Keratinocyte (primary cell): ENCODE results near the gene ZNF503. TPM values are rescaled to one million over a fixed set of nuclear protein-coding genes. Genes with fewer than 3 reads are reported as not detected.
"Not testable (repeated sequence)": the region's sequence is repeated elsewhere in the genome, so short reads cannot be mapped to it uniquely, and the experiment has no call there.

Source experiments
- DNase-seq: peaks from one replicate; pipeline ENCODE4 v3.0.0-alpha.2; 2011; ENCODE audit warnings: low read depth, missing footprints, low spot score
- FAIRE-seq: peaks from 2 replicates; lab custom pipeline; 2011; peaks lifted over from hg19 to GRCh38; lab: Jason Lieb, UNC
- H2AFZ ChIP-seq: 2 replicates; pipeline ENCODE4 v1.6.0; 2012; ENCODE audit warnings: low read length, control low read depth, inconsistent platforms; ENCODE audit not compliant: control insufficient read depth
- H3K27ac ChIP-seq: 2 replicates; pipeline ENCODE4 v1.5.1; 2011; ENCODE audit warnings: low read length; ENCODE audit not compliant: control insufficient read depth, insufficient read depth
- H3K27me3 ChIP-seq: 3 replicates; pipeline ENCODE4 v1.6.0; 2011; ENCODE audit warnings: low read length; ENCODE audit not compliant: control insufficient read depth, insufficient read depth; ENCODE audit errors: extremely low read depth
- H3K36me3 ChIP-seq, 2 experiments: 2 replicates in 1 of 2; 3 replicates in 1 of 2; pipeline ENCODE4 v1.5.1; 2011; ENCODE audit warnings: low read length in 2 of 2, mild to moderate bottlenecking in 1 of 2; ENCODE audit not compliant: control insufficient read depth in 2 of 2, insufficient read depth in 2 of 2; ENCODE audit errors: extremely low read depth in 1 of 2
- H3K4me1 ChIP-seq: 3 replicates; pipeline ENCODE4 v1.5.1; 2011; ENCODE audit warnings: low read length; ENCODE audit not compliant: control insufficient read depth, insufficient read depth; ENCODE audit errors: extremely low read depth
- H3K4me2 ChIP-seq: 3 replicates; pipeline ENCODE4 v1.6.0; 2011; ENCODE audit warnings: low read depth, low read length; ENCODE audit not compliant: control insufficient read depth, insufficient read depth; ENCODE audit errors: extremely low read depth
- H3K4me3 ChIP-seq, 3 experiments: fragments of 200-600 bp in 1 of 3; sonication (generic) in 1 of 3; 2 replicates in 2 of 3; 3 replicates in 1 of 3; pipeline ENCODE4 v1.5.1; 2011 to 2016; ENCODE audit warnings: low read length in 3 of 3, mild to moderate bottlenecking in 3 of 3, control low read depth in 2 of 3, inconsistent platforms in 1 of 3, low read depth in 1 of 3, mixed read lengths in 1 of 3, mixed run types in 1 of 3, moderate library complexity in 1 of 3; ENCODE audit not compliant: control insufficient read depth in 2 of 3, insufficient read depth in 2 of 3; ENCODE audit errors: extremely low read depth in 1 of 3
- H3K79me2 ChIP-seq: 2 replicates; pipeline ENCODE4 v1.6.0; 2012; ENCODE audit warnings: low read length; ENCODE audit not compliant: control insufficient read depth, insufficient read depth
- H3K9ac ChIP-seq: 3 replicates; pipeline ENCODE4 v1.6.0; 2011; ENCODE audit warnings: low read length; ENCODE audit not compliant: control insufficient read depth, insufficient read depth; ENCODE audit errors: extremely low read depth
- H3K9me1 ChIP-seq: 3 replicates; pipeline ENCODE4 v1.6.0; 2011; ENCODE audit warnings: low read length; ENCODE audit not compliant: control insufficient read depth, insufficient read depth; ENCODE audit errors: extremely low read depth
- H3K9me3 ChIP-seq: 2 replicates; pipeline ENCODE4 v1.5.1; 2012; ENCODE audit warnings: low read depth, low read length; ENCODE audit not compliant: control insufficient read depth
- H4K20me1 ChIP-seq: 3 replicates; pipeline ENCODE4 v1.6.0; 2011; ENCODE audit warnings: low read length; ENCODE audit not compliant: control insufficient read depth, insufficient read depth; ENCODE audit errors: extremely low read depth
- CTCF ChIP-seq, 3 experiments: IDR thresholded peaks in 1 of 3; conservative IDR thresholded peaks in 1 of 3; optimal IDR thresholded peaks in 1 of 3; 2 replicates in 2 of 3; 3 replicates in 1 of 3; pipeline versions ENCODE3 to v1.5.1; 2011; ENCODE audit warnings: low read length in 3 of 3, mild to moderate bottlenecking in 3 of 3, moderate library complexity in 2 of 3, control low read depth in 1 of 3, inconsistent platforms in 1 of 3; ENCODE audit not compliant: insufficient read depth in 2 of 3; ENCODE audit errors: extremely low read depth in 1 of 3
- EZH2 ChIP-seq: IDR thresholded peaks from one replicate; pipeline ENCODE4 v1.6.1; 2012; ENCODE audit warnings: inconsistent platforms, mild to moderate bottlenecking, low read length, moderate library complexity
- dilution Hi-C: fragments of 300-500 bp; cut with MboI; formaldehyde crosslinking; loops from one replicate; pipeline ENCODE4 v1.7.0; 2020; ENCODE audit warnings: low sequenced_read_pairs; ENCODE audit not compliant: extremely low pct_ligation_motif_present
- polyA plus RNA-seq, 5 experiments: library from polyadenylated mRNA; depleted of rRNA in 3 of 5; stranded (reverse) in 3 of 5; stranded (forward) in 1 of 5; unstranded in 1 of 5; fragments of >200 nt; gene quantifications; 1 replicate in 1 of 5; 2 replicates in 3 of 5; 3 replicates in 1 of 5; pipeline versions ENCODE4 v1.2.1 to v1.2.3, GENCODE V29; 2011 to 2012; ENCODE audit warnings: missing spikeins in 2 of 5, low read depth in 1 of 5, low replicate concordance in 1 of 5

The ZNF503 gene
- polyA plus RNA-seq, 1 donor (not counting 4 experiments of a cell fraction or from before 2014, with no cell fraction given) = 1.5 TPM

DNA sequence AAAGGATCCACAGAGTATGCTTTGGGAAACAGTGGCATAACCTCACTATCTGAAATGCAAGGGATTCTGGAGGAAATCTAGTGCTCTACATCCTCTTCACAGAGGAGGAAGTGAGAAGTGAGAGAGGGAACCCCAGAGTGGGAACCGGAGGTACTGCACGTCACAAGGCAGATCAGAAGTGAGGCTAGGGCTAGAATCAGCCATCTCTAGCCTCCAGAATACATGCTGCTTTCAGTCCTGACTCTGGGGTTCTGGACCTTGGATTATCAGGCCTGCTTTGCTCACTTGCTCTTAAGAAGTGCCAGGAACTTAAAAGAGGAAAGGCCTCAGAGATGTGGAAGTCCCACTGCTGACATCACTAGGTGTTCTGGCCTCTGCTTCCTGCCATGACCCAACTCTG lies 25.7 kb downstream of the ZNF503 start:
- H3K27me3 ChIP-seq = no peaks in the 10 kb centered on the region
- no peak overlapping the region for H3K27ac ChIP-seq
- FAIRE-seq = no peak
- no peak overlapping the region for H3K9ac ChIP-seq
- no peaks in the 10 kb centered on the region for H3K4me1 ChIP-seq
- TF ChIP-seq CTCF (optimal IDR thresholded peaks at IDR 0.05 in 1 of 3, IDR thresholded peaks at IDR 0.05 in 1 of 3, conservative IDR thresholded peaks at IDR 0.05 in 1 of 3; ENCODE audit: extremely low read depth in 1 of 3, insufficient read depth in 2 of 3, low read length in 3 of 3) = no peak
- TF ChIP-seq EZH2 = no peak
- no peaks in the 10 kb centered on the region for H3K9me1 ChIP-seq
- no peak overlapping the region for H3K4me2 ChIP-seq
- no peaks in the 10 kb centered on the region for H3K36me3 ChIP-seq
- no peaks in the 10 kb centered on the region for H3K79me2 ChIP-seq
- H2AFZ ChIP-seq = no peak overlapping the region
- H3K9me3 ChIP-seq = no peaks in the 10 kb centered on the region
- no peaks in the 10 kb centered on the region for H4K20me1 ChIP-seq
- no peak for DNase-seq
- no peak overlapping the region for H3K4me3 ChIP-seq
- dilution Hi-C loops = no loop called here

DNA sequence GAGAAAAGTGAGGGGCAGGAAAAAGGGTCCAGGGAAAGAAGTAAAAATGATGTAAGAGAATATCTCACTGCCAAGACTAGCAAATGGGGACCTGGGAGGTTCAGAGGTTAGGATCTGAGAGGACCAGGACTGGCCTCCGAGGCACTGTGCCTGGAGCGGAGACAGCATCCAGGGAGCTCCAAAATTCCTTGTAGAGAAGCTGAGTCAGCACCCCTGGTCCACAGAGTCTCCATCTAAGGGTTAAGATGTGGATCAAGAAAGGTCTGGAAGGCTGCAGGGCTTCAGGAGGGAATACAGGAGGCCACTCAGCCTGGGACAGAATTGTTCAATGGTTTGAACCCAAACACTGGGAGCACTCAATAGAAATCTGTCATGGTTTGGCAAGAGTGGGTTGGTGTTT lies 30.6 kb downstream of the ZNF503 start:
- DNase-seq (no peak), FAIRE-seq (no peak)
- dilution Hi-C loops = no loop called here
- Histone ChIP-seq H4K20me1 (no peaks in the 10 kb centered on the region), H3K9me1 (no peaks in the 10 kb centered on the region), H3K27me3 (no peaks in the 10 kb centered on the region), H2AFZ (no peak overlapping the region), H3K79me2 (no peaks in the 10 kb centered on the region), H3K9me3 (no peaks in the 10 kb centered on the region), H3K27ac (no peak overlapping the region), H3K4me1 (no peaks in the 10 kb centered on the region), H3K36me3 (no peaks in the 10 kb centered on the region), H3K9ac (no peak overlapping the region), H3K4me2 (no peak overlapping the region), H3K4me3 (no peak overlapping the region)
- TF ChIP-seq CTCF (optimal IDR thresholded peaks at IDR 0.05 in 1 of 3, IDR thresholded peaks at IDR 0.05 in 1 of 3, conservative IDR thresholded peaks at IDR 0.05 in 1 of 3; ENCODE audit: extremely low read depth in 1 of 3, insufficient read depth in 2 of 3, low read length in 3 of 3) (no peak), EZH2 (no peak)

- H3K27me3 ChIP-seq, dilution Hi-C loops, FAIRE-seq: not testable (repeated sequence)
These were observed 31.7 kb downstream of the ZNF503 start for GRCh38 chr10:75369838-75370237.

More at GRCh38 chr10:75369838-75370237, 31.7 kb downstream of the ZNF503 start:
- not testable (repeated sequence) for H4K20me1 ChIP-seq, H3K27ac ChIP-seq, DNase-seq, H3K4me1 ChIP-seq, H2AFZ ChIP-seq, H3K9ac ChIP-seq, H3K4me2 ChIP-seq, H3K9me1 ChIP-seq, H3K36me3 ChIP-seq, H3K4me3 ChIP-seq, H3K9me3 ChIP-seq, H3K79me2 ChIP-seq
